ENCODE data around the gene CCDC122.
"Not testable (repeated sequence)": the region's sequence is repeated elsewhere in the genome, so short reads cannot be mapped to it uniquely, and the experiment has no call there.

DNA sequence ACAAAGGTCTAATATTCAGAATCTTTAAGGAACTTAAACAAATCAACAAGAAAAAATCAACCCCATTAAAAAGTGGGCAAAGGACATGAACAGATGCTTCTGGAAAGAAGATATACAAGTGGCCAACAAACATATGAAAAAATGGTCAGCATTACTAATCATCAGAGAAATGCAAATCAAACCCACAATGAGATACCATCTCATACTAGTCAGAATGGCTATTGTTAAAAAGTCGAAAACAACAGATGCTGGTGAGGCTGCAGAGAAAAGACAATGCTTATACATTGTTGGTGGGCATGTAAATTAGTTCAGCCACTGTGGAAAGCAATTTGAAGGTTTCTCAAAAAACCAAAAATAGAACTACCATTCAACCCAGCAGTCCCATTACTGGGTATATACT is 54.9 kb downstream of the CCDC122 start:
- TF ChIP-seq POLR2AphosphoS5, POLR2A (IDR thresholded peaks at IDR 0.05; ENCODE audit: low read depth, low read length): not testable (repeated sequence)

Measured in GM12891 (cell line).